A549 (cell line): Measurements from ENCODE around the gene SF3A2.

Experiments used
- CHD4 ChIP-seq: fragments of 200-600 bp; sonication (generic); IDR thresholded peaks from 2 replicates; pipeline ENCODE4 v1.6.1; 2016; ENCODE audit warnings: antibody characterized with exemption, mild to moderate bottlenecking, borderline replicate concordance
- EHMT2 ChIP-seq: fragments of 200-600 bp; sonication (generic); IDR thresholded peaks from 2 replicates; pipeline ENCODE4 v1.6.1; 2016; ENCODE audit warnings: antibody characterized with exemption, low read depth, mild to moderate bottlenecking, moderate library complexity
- JUN ChIP-seq, 2 experiments: fragments of >200 bp; sonication (Bioruptor Twin); formaldehyde crosslinking; IDR thresholded peaks; 2 replicates in 1 of 2; 3 replicates in 1 of 2; pipeline ENCODE4 v1.6.1; 2016 to 2017
- KDM1A ChIP-seq: fragments of 200-600 bp; sonication (generic); IDR thresholded peaks from 2 replicates; pipeline ENCODE4 v1.6.1; 2016; ENCODE audit warnings: low read depth, mild to moderate bottlenecking
- MAZ ChIP-seq: fragments of 150-350 bp; IDR thresholded peaks from 2 replicates; pipeline ENCODE4 v1.6.1; 2014; ENCODE audit warnings: antibody characterized with exemption, low read depth, low read length, borderline replicate concordance
- POLR2A ChIP-seq: IDR thresholded peaks from 2 replicates; pipeline ENCODE4 v1.6.1; 2012; ENCODE audit warnings: mild to moderate bottlenecking, low read length
- RAD21 ChIP-seq, 2 experiments: fragments of >200 bp in 1 of 2; sonication (Bioruptor Twin) in 1 of 2; formaldehyde crosslinking in 1 of 2; IDR thresholded peaks in 1 of 2; conservative IDR thresholded peaks in 1 of 2; 2 replicates in 1 of 2; 3 replicates in 1 of 2; pipeline ENCODE4 v1.6.1; 2012 to 2018; ENCODE audit warnings: inconsistent platforms in 1 of 2
- RFX5 ChIP-seq: fragments of 450-650 bp; IDR thresholded peaks from 2 replicates; pipeline ENCODE4 v1.7.1; 2014; ENCODE audit warnings: antibody characterized with exemption, mild to moderate bottlenecking, moderate library complexity
- SMC3 ChIP-seq: fragments of >200 bp; sonication (Bioruptor Twin); formaldehyde crosslinking; IDR thresholded peaks from 3 replicates; pipeline ENCODE4 v1.6.1; 2018; ENCODE audit warnings: inconsistent platforms
- TP53 ChIP-seq: fragments of 250-450 bp; sonication (Bioruptor Pico); IDR thresholded peaks from 2 replicates; pipeline ENCODE4 v1.5.0; 2021; ENCODE audit warnings: mild to moderate bottlenecking, moderate library complexity
- ZC3H11A ChIP-seq: fragments of 450-650 bp; IDR thresholded peaks from 2 replicates; pipeline ENCODE4 v1.6.1; 2014; ENCODE audit warnings: antibody characterized with exemption, mild to moderate bottlenecking
- TF ChIP-seq, protein P1 (sequence below): fragments of 200-600 bp; sonication (generic); IDR thresholded peaks from 2 replicates; pipeline ENCODE4 v1.6.1; 2016; ENCODE audit warnings: antibody characterized with exemption, mild to moderate bottlenecking, moderate library complexity
- TF ChIP-seq, protein P2 (sequence below): fragments of >200 bp; sonication (Bioruptor Twin); formaldehyde crosslinking; IDR thresholded peaks from 3 replicates; pipeline ENCODE4 v1.5.1; 2016

DNA sequence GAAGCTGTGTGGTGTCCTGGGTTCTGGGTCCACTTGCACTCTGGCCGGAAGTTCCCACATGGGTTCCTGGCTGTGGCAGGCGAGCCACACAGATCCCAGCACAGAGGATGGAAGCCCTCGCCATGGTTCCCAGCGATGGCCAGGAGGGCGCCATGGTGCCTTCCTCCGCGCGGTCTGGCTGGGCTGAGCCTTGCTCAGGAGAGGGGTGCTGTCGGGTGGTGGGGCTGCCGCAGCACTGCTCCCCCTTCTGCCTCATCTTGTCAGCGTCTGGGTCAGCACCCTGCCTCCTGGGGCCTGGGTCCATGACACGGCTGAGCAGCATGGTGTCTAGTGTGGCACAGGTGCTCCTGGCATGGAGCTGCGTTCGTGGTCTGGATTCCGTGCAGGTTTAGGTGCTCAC is 39.4 kb upstream of the SF3A2 start:
- TF ChIP-seq, protein P1, sequence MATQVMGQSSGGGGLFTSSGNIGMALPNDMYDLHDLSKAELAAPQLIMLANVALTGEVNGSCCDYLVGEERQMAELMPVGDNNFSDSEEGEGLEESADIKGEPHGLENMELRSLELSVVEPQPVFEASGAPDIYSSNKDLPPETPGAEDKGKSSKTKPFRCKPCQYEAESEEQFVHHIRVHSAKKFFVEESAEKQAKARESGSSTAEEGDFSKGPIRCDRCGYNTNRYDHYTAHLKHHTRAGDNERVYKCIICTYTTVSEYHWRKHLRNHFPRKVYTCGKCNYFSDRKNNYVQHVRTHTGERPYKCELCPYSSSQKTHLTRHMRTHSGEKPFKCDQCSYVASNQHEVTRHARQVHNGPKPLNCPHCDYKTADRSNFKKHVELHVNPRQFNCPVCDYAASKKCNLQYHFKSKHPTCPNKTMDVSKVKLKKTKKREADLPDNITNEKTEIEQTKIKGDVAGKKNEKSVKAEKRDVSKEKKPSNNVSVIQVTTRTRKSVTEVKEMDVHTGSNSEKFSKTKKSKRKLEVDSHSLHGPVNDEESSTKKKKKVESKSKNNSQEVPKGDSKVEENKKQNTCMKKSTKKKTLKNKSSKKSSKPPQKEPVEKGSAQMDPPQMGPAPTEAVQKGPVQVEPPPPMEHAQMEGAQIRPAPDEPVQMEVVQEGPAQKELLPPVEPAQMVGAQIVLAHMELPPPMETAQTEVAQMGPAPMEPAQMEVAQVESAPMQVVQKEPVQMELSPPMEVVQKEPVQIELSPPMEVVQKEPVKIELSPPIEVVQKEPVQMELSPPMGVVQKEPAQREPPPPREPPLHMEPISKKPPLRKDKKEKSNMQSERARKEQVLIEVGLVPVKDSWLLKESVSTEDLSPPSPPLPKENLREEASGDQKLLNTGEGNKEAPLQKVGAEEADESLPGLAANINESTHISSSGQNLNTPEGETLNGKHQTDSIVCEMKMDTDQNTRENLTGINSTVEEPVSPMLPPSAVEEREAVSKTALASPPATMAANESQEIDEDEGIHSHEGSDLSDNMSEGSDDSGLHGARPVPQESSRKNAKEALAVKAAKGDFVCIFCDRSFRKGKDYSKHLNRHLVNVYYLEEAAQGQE = no peak
- TF ChIP-seq CHD4 (no peak), TP53 (CRISPR knock-in tag) (no peak), SMC3 (no peak), POLR2A (no peak), KDM1A (no peak), RFX5 (no peak), JUN (IDR thresholded peaks at IDR 0.05) (no peak), RAD21 (conservative IDR thresholded peaks at IDR 0.05 in 1 of 2, IDR thresholded peaks at IDR 0.05 in 1 of 2) (no peak), ZC3H11A (no peak), MAZ (no peak), EHMT2 (no peak)
- TF ChIP-seq, protein P2, sequence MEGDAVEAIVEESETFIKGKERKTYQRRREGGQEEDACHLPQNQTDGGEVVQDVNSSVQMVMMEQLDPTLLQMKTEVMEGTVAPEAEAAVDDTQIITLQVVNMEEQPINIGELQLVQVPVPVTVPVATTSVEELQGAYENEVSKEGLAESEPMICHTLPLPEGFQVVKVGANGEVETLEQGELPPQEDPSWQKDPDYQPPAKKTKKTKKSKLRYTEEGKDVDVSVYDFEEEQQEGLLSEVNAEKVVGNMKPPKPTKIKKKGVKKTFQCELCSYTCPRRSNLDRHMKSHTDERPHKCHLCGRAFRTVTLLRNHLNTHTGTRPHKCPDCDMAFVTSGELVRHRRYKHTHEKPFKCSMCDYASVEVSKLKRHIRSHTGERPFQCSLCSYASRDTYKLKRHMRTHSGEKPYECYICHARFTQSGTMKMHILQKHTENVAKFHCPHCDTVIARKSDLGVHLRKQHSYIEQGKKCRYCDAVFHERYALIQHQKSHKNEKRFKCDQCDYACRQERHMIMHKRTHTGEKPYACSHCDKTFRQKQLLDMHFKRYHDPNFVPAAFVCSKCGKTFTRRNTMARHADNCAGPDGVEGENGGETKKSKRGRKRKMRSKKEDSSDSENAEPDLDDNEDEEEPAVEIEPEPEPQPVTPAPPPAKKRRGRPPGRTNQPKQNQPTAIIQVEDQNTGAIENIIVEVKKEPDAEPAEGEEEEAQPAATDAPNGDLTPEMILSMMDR = no peak
